A673 (cell line): Measurements from ENCODE around the gene MCM3AP. TPM values are rescaled to one million over a fixed set of nuclear protein-coding genes. Genes with fewer than 3 reads are reported as not detected.

Experiments used
- BruUV-seq: library from RNA; stranded (reverse); fragments of 400-500 nt; replicated peaks from 2 replicates; lab custom pipeline; 2021; lab: Mats Ljungman, UMichigan
- CTCF ChIA-PET: fragments of 300-600 bp; sonication (Branson Sonifier 250); formaldehyde crosslinking; loops from one replicate; lab custom pipeline; 2022; ENCODE audit warnings: antibody characterized with exemption; lab: Charles Lee
- POLR2A ChIA-PET: fragments of 300-600 bp; sonication (Branson Sonifier 250); formaldehyde crosslinking; loops from one replicate; lab custom pipeline; 2022; ENCODE audit warnings: antibody characterized with exemption; ENCODE audit not compliant: low non-redundant PET; lab: Charles Lee
- DNase-seq: peaks from one replicate; pipeline ENCODE4 v3.0.0-alpha.2; 2015; ENCODE audit warnings: low spot score
- H3K27ac ChIP-seq: fragments of 200-600 bp; sonication (generic); 2 replicates; pipeline ENCODE4 v1.5.1; 2016; ENCODE audit warnings: mixed run types, low read depth, mild to moderate bottlenecking, mixed read lengths, antibody characterized with exemption, low read length; ENCODE audit not compliant: poor library complexity, severe bottlenecking
- H3K27me3 ChIP-seq: fragments of 200-600 bp; sonication (generic); replicated peaks from 2 replicates; pipeline ENCODE4 v1.6.1; 2017; ENCODE audit warnings: mixed run types, low read depth, mild to moderate bottlenecking, mixed read lengths, antibody characterized with exemption, low read length; ENCODE audit not compliant: insufficient read depth, poor library complexity
- H3K36me3 ChIP-seq: fragments of 200-600 bp; sonication (generic); 2 replicates; pipeline ENCODE4 v1.6.1; 2016; ENCODE audit warnings: mixed run types, mild to moderate bottlenecking, mixed read lengths, antibody characterized with exemption, low read length; ENCODE audit not compliant: insufficient read depth, poor library complexity, severe bottlenecking
- H3K4me1 ChIP-seq: fragments of 200-600 bp; sonication (generic); 2 replicates; pipeline ENCODE4 v1.6.1; 2017; ENCODE audit warnings: mixed run types, mild to moderate bottlenecking, mixed read lengths, antibody characterized with exemption, low read length; ENCODE audit not compliant: insufficient read depth, poor library complexity, severe bottlenecking
- H3K4me3 ChIP-seq: fragments of 200-600 bp; sonication (generic); 2 replicates; pipeline ENCODE4 v1.5.1; 2016; ENCODE audit warnings: low read depth, mixed run types, mild to moderate bottlenecking, mixed read lengths, low read length; ENCODE audit not compliant: poor library complexity, severe bottlenecking
- H3K9me3 ChIP-seq: fragments of 200-600 bp; sonication (generic); 2 replicates; pipeline ENCODE4 v1.6.1; 2016; ENCODE audit warnings: mixed run types, low read depth, mild to moderate bottlenecking, mixed read lengths, antibody characterized with exemption, low read length; ENCODE audit not compliant: poor library complexity, severe bottlenecking
- EZH2 ChIP-seq: fragments of 200-600 bp; sonication (generic); IDR thresholded peaks from 2 replicates; pipeline ENCODE4 v1.6.1; 2017; ENCODE audit warnings: borderline replicate concordance, low read depth, mild to moderate bottlenecking, mixed read lengths, antibody characterized with exemption, low read length; ENCODE audit not compliant: poor library complexity, severe bottlenecking
- intact Hi-C: fragments of 100-400 bp; cut with micrococcal nuclease; formaldehyde crosslinking; loops from one replicate; pipeline ENCODE4 v1.10.0; 2022; ENCODE audit not compliant: unreplicated experiment
- total RNA-seq: library from RNA; stranded (reverse); gene quantifications from 2 replicates; pipeline ENCODE4 v1.2.3, GENCODE V29; 2021
- TF ChIP-seq, protein P1 (sequence below): fragments of 300-800, 200-600 bp; sonication (generic); conservative IDR thresholded peaks from 2 replicates; pipeline ENCODE4 v1.5.1; 2017; ENCODE audit warnings: low read depth, mild to moderate bottlenecking, antibody characterized with exemption, low read length, moderate library complexity, mixed read lengths

MCM3AP gene
- total RNA-seq, 1 experiment from 2014 or later: 121 TPM

DNA sequence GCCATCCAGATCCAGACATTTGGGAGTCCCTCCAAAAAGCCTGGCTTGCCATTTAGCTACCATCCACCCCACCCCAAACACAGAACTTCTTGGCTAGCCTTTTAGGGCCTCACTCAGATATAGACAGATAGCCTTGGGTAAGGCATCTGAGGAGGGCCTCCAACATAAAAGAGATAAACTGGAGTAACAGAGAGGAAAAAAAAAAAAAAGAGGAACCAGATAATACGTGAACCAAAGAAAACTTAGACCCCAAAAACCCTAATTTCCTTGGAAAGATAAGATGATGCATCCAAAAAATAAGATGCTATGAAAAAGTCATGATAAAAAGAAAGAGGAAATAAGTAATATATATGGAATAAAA is 37.0 kb downstream of the MCM3AP start:
- TF ChIP-seq, protein P1, sequence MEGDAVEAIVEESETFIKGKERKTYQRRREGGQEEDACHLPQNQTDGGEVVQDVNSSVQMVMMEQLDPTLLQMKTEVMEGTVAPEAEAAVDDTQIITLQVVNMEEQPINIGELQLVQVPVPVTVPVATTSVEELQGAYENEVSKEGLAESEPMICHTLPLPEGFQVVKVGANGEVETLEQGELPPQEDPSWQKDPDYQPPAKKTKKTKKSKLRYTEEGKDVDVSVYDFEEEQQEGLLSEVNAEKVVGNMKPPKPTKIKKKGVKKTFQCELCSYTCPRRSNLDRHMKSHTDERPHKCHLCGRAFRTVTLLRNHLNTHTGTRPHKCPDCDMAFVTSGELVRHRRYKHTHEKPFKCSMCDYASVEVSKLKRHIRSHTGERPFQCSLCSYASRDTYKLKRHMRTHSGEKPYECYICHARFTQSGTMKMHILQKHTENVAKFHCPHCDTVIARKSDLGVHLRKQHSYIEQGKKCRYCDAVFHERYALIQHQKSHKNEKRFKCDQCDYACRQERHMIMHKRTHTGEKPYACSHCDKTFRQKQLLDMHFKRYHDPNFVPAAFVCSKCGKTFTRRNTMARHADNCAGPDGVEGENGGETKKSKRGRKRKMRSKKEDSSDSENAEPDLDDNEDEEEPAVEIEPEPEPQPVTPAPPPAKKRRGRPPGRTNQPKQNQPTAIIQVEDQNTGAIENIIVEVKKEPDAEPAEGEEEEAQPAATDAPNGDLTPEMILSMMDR: no peak
- no peak for TF ChIP-seq EZH2
- intact Hi-C loops: no loop called here
- Histone ChIP-seq H3K27me3 (no peaks in the 10 kb centered on the region), H3K4me3 (no peak overlapping the region), H3K27ac (no peak overlapping the region), H3K36me3 (peaks cover 89% of the 10 kb centered on the region), H3K4me1 (no peaks in the 10 kb centered on the region), H3K9me3 (no peaks in the 10 kb centered on the region)
- no TSS peak for BruUV-seq
- CTCF ChIA-PET: no interaction called here
- DNase-seq: no peak
- POLR2A ChIA-PET: no interaction called here

DNA sequence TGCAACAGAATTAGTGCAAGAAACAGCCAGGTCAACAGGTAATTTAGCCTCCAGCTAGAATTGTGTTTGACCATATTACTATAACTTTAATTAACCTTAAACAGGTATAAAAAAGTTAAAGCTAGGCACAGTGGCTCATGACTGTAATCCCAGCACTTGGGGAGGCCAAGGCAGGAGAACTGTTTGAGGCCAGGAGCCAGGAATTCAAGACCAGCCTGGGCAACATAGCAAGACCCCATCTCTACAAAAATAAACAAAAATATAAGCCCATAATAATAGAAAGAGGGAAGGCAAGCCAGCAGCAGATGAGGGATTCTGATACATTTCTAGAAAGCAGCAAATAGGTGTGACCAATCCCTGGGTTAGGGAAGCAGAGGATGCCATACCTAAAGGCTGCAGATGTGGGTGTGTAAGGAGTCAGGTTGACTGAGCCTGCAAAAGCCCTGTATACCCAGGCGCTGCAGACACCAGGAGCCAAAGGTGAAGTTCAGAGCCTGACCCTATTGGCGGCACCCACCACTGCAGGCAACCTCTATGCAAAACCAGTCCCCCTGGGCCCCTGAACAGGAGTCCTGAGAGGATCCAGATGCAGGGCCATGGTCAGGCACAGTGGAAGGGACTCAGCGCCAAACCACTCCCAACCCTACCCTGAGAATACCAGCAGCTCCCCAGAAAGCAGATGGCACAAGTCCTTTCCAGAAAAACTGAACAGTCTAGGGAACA is 37.6 kb downstream of the MCM3AP start:
- H3K9me3 ChIP-seq: no peaks in the 10 kb centered on the region
- ChIA-PET CTCF (no interaction called here), POLR2A (no interaction called here)
- DNase-seq: no peak
- BruUV-seq: no TSS peak
- TF ChIP-seq, protein P1: no peak
- TF ChIP-seq EZH2: no peak
- no peaks in the 10 kb centered on the region for H3K27me3 ChIP-seq
- no peaks in the 10 kb centered on the region for H3K4me1 ChIP-seq
- H3K4me3 ChIP-seq: no peak overlapping the region
- H3K27ac ChIP-seq: no peak overlapping the region
- peaks cover 89% of the 10 kb centered on the region for H3K36me3 ChIP-seq
- intact Hi-C loops: no loop called here

DNA sequence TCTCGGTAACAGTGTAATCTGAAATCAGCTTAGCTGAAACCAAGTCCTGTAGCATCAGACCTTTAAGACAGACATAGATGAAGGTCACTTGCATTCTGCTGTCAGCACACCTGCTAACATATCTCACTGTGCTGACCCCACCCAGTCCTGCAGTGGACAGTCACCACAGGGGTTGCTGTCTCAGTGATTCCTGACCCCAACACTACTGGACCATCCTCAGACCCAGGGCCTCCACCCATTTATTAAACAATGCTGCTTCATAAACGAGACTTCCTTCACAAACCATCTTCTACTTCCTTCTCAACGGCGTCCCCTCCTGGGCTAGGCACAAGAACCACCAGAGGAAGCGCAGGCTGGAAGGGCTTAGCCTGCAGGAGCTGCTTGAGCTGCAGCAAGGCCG is 39.1 kb downstream of the MCM3AP start:
- H3K4me3 ChIP-seq: no peak overlapping the region
- intact Hi-C loops: no loop called here
- CTCF ChIA-PET: no interaction called here
- H3K36me3 ChIP-seq: peaks cover 89% of the 10 kb centered on the region
- no TSS peak for BruUV-seq
- no peaks in the 10 kb centered on the region for H3K9me3 ChIP-seq
- no peaks in the 10 kb centered on the region for H3K27me3 ChIP-seq
- no peak for DNase-seq
- POLR2A ChIA-PET: no interaction called here
- no peak overlapping the region for H3K27ac ChIP-seq
- TF ChIP-seq, protein P1: no peak
- TF ChIP-seq EZH2: no peak
- no peaks in the 10 kb centered on the region for H3K4me1 ChIP-seq
